Gastroesophageal sphincter (tissue), 3 donors: Measurements from ENCODE around the gene KIAA0930.

ENCODE experiments used
- POLR2A ChIP-seq, 2 donors: fragments of 450-650 bp; IDR thresholded peaks; one replicate each; pipeline ENCODE4 v1.6.1; 2017; ENCODE audit warnings: antibody characterized with exemption in 2 of 2, mild to moderate bottlenecking in 2 of 2, moderate library complexity in 1 of 2
- TF ChIP-seq, protein P1 (sequence below), 4 experiments: fragments of 200-600 bp in 2 of 4; fragments of 450-650 bp in 2 of 4; sonication (generic) in 1 of 4; IDR thresholded peaks; one replicate each; pipeline ENCODE4 v1.5.1; 2017 to 2019; ENCODE audit warnings: antibody characterized with exemption in 4 of 4, mild to moderate bottlenecking in 2 of 4, moderate library complexity in 2 of 4

DNA sequence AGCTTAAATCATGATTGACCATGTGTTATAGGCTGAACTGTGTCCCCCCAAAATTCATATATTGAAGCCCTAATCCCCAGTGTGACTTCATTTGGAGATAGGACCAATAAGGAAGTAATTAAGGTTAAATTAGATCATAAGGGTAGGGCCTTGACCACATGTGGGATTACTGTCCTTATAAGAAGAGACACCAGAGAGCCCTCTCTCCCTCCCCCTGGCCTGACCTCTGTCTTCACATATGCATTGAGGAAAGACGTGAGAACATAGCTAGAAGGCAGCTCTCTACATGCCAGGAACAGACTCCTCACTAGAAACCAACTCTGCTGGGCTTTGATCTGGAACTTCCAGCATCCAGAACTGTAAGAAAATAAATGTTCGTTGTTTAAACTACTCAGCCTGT is 90.6 kb downstream of the KIAA0930 start:
- TF ChIP-seq, protein P1, sequence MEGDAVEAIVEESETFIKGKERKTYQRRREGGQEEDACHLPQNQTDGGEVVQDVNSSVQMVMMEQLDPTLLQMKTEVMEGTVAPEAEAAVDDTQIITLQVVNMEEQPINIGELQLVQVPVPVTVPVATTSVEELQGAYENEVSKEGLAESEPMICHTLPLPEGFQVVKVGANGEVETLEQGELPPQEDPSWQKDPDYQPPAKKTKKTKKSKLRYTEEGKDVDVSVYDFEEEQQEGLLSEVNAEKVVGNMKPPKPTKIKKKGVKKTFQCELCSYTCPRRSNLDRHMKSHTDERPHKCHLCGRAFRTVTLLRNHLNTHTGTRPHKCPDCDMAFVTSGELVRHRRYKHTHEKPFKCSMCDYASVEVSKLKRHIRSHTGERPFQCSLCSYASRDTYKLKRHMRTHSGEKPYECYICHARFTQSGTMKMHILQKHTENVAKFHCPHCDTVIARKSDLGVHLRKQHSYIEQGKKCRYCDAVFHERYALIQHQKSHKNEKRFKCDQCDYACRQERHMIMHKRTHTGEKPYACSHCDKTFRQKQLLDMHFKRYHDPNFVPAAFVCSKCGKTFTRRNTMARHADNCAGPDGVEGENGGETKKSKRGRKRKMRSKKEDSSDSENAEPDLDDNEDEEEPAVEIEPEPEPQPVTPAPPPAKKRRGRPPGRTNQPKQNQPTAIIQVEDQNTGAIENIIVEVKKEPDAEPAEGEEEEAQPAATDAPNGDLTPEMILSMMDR (IDR thresholded peaks at IDR 0.05) = no peak
- TF ChIP-seq POLR2A (IDR thresholded peaks at IDR 0.05) = no peak
